HepG2 (cell line): Measurements from ENCODE around the gene PDHX. TPM values are rescaled to one million over a fixed set of nuclear protein-coding genes. Genes with fewer than 3 reads are reported as not detected.

Experiments
- DR1 ChIP-seq: sonication (generic); formaldehyde crosslinking; IDR thresholded peaks from 2 replicates; pipeline ENCODE4 v1.8.0; 2021; ENCODE audit warnings: mild to moderate bottlenecking, missing genetic modification reagents, inconsistent platforms
- EHMT2 ChIP-seq: fragments of 200-600 bp; sonication (generic); IDR thresholded peaks from 2 replicates; pipeline ENCODE4 v1.7.0; 2017; ENCODE audit warnings: antibody characterized with exemption, low read depth, low read length, borderline replicate concordance
- GFI1 ChIP-seq: sonication (generic); formaldehyde crosslinking; IDR thresholded peaks from 2 replicates; pipeline ENCODE4 v1.5.0; 2020; ENCODE audit warnings: missing genetic modification reagents, mild to moderate bottlenecking, borderline replicate concordance
- ISL2 ChIP-seq: sonication (generic); formaldehyde crosslinking; IDR thresholded peaks from 2 replicates; pipeline ENCODE4 v1.5.0; 2020; ENCODE audit warnings: missing genetic modification reagents
- PCBP2 ChIP-seq: fragments of 200-400 bp; formaldehyde crosslinking; optimal IDR thresholded peaks from 2 replicates; pipeline ENCODE3; 2018; ENCODE audit warnings: low read length, low read depth; ENCODE audit not compliant: poor library complexity, severe bottlenecking
- RXRA ChIP-seq: sonication (generic); formaldehyde crosslinking; IDR thresholded peaks from 2 replicates; pipeline ENCODE4 v1.5.1; 2020; ENCODE audit warnings: missing genetic modification reagents
- SAFB2 ChIP-seq: sonication (generic); formaldehyde crosslinking; IDR thresholded peaks from 2 replicates; pipeline ENCODE4 v1.5.1; 2020; ENCODE audit warnings: missing genetic modification reagents, low read depth, mild to moderate bottlenecking, borderline replicate concordance
- SMAD9 ChIP-seq: sonication (generic); formaldehyde crosslinking; IDR thresholded peaks from 2 replicates; pipeline ENCODE4 v1.5.1; 2020; ENCODE audit warnings: mild to moderate bottlenecking, missing genetic modification reagents
- ZBTB21 ChIP-seq: sonication (generic); formaldehyde crosslinking; IDR thresholded peaks from 2 replicates; pipeline ENCODE4 v1.4.0; 2020; ENCODE audit warnings: missing genetic modification reagents
- ZBTB33 ChIP-seq: sonication (generic); formaldehyde crosslinking; IDR thresholded peaks from 2 replicates; pipeline ENCODE4 v1.4.0; 2020; ENCODE audit warnings: missing genetic modification reagents
- ZEB1 ChIP-seq: IDR thresholded peaks from 2 replicates; pipeline ENCODE4 v1.6.1; 2012; ENCODE audit warnings: mild to moderate bottlenecking, low read depth, inconsistent platforms; ENCODE audit not compliant: insufficient replicate concordance
- ZFX ChIP-seq: sonication (generic); formaldehyde crosslinking; IDR thresholded peaks from 2 replicates; pipeline ENCODE4 v1.4.0; 2020; ENCODE audit warnings: mild to moderate bottlenecking, low read depth, missing genetic modification reagents, moderate library complexity
- ZNF251 ChIP-seq: sonication (generic); formaldehyde crosslinking; IDR thresholded peaks from 2 replicates; pipeline ENCODE4 v1.9.0; 2021; ENCODE audit warnings: mild to moderate bottlenecking, missing genetic modification reagents
- ZNF468 ChIP-seq: sonication (generic); formaldehyde crosslinking; IDR thresholded peaks from 2 replicates; pipeline ENCODE4 v1.8.0; 2022; ENCODE audit warnings: mild to moderate bottlenecking, moderate library complexity, missing genetic modification reagents
- ZNF562 ChIP-seq: sonication (generic); formaldehyde crosslinking; IDR thresholded peaks from 2 replicates; pipeline ENCODE4 v1.8.0; 2022; ENCODE audit warnings: missing genetic modification reagents, borderline replicate concordance
- ZNF646 ChIP-seq: sonication (generic); formaldehyde crosslinking; IDR thresholded peaks from 2 replicates; pipeline ENCODE4 v1.9.0; 2021; ENCODE audit warnings: mild to moderate bottlenecking, missing genetic modification reagents
- ZNF749 ChIP-seq: sonication (generic); formaldehyde crosslinking; IDR thresholded peaks from 2 replicates; pipeline ENCODE4 v1.8.0; 2022; ENCODE audit warnings: mild to moderate bottlenecking, missing genetic modification reagents, moderate library complexity, borderline replicate concordance
- ZNF775 ChIP-seq: sonication (generic); formaldehyde crosslinking; IDR thresholded peaks from 2 replicates; pipeline ENCODE4 v1.4.0; 2020; ENCODE audit warnings: missing genetic modification reagents, mild to moderate bottlenecking, moderate library complexity, borderline replicate concordance
- polyA plus RNA-seq, 8 experiments: library from polyadenylated mRNA; depleted of rRNA in 3 of 8; stranded (reverse) in 7 of 8; unstranded in 1 of 8; fragments of >200 nt; fragmentation: Illumina TruSeq in 4 of 8; extraction: Trizol in 4 of 8; gene quantifications; 2 replicates each; pipeline versions ENCODE4 v1.2.1 to v1.2.3, GENCODE V29; 2011 to 2016; ENCODE audit warnings: low read depth in 4 of 8, missing spikeins in 1 of 8, mixed read lengths in 1 of 8; ENCODE audit not compliant: insufficient read depth in 1 of 8
- total RNA-seq, 5 experiments: library from RNA; depleted of rRNA; stranded (reverse); fragments of >200 nt; fragmentation: Illumina TruSeq; extraction: Trizol; gene quantifications; 2 replicates each; pipeline ENCODE4 v1.2.3, GENCODE V29; 2016; ENCODE audit warnings: low read depth in 1 of 5
- TF ChIP-seq, protein P1 (sequence below): sonication (generic); formaldehyde crosslinking; IDR thresholded peaks from 2 replicates; pipeline ENCODE4 v1.8.1; 2022; ENCODE audit warnings: mild to moderate bottlenecking, missing genetic modification reagents

PDHX gene
- total and polyA plus RNA-seq, 2 of the 13 experiments (the other 11 are each of a cell fraction or from before 2014, with no cell fraction given): 41.0 to 73.8 TPM

DNA sequence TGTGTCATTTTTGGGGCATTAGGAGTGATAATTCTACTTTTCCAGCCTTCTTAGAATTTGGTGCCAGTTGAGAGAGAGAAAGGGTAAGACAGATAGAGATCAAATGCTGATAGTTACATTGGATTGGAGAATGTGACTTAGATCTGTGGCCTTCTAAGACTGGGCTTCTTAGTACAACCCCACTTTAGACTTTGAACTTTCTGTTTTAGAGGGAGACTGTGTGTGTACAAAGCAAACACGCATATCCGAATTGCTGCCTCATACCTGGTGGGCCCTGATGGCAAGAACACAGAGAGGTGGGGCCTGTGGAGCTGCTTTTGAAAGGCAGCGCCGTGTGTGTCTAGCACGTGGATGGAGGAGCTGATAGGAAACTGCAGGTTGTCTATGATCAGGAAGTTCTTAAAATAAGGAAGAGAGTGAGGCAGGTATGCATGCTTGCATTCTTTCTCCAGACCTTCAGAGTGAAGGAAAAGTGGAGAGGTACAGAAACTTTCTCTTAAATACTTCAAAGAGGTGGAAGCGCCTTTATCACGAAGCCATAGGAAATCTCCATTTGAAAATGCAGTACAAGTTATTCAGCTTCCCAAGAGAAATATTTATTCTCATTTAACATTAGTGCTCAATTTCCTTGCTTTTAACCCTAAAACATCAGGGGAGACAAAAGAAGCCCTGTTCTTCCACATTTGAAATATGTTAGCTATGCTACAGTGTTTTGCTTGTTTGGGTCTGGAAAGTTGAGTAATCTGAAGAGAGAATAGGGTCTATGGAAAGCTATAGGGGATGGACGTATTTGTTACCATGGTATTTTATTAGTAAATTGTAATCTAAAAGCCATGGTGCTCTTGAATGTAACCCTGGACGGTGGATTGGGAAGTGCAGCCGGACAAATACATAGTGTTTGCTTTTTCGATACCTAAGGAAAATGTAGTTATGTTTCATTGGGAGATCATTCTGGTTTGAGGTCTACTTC is 13.7 kb downstream of the PDHX start (continued):
- TF ChIP-seq ZBTB33: peak; percentile 37; the same call in 1 of the 2 replicates
- TF ChIP-seq ZNF251 (CRISPR knock-in tag): no peak
- TF ChIP-seq ZNF562: peak; percentile 60; the same call in 1 of the 2 replicates
- TF ChIP-seq RXRA (CRISPR knock-in tag): peak; percentile 63; the same call in 1 of the 2 replicates
- peak; percentile 93 for TF ChIP-seq EHMT2
- no peak for TF ChIP-seq ZBTB21 (CRISPR knock-in tag)
- no peak for TF ChIP-seq SAFB2 (CRISPR knock-in tag)
- TF ChIP-seq DR1 (CRISPR knock-in tag): 0 out of 2 replicates have a peak, but pooled peaks have one; percentile 7
- TF ChIP-seq ZEB1: peak; percentile 66
- TF ChIP-seq, protein P1, sequence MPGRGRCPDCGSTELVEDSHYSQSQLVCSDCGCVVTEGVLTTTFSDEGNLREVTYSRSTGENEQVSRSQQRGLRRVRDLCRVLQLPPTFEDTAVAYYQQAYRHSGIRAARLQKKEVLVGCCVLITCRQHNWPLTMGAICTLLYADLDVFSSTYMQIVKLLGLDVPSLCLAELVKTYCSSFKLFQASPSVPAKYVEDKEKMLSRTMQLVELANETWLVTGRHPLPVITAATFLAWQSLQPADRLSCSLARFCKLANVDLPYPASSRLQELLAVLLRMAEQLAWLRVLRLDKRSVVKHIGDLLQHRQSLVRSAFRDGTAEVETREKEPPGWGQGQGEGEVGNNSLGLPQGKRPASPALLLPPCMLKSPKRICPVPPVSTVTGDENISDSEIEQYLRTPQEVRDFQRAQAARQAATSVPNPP (CRISPR knock-in tag): peak; percentile 74
- peak; percentile 66 for TF ChIP-seq GFI1 (CRISPR knock-in tag)
- TF ChIP-seq ZNF646 (CRISPR knock-in tag): no peak
- TF ChIP-seq ZNF749 (CRISPR knock-in tag): peak; percentile 81; the same call in 1 of the 2 replicates
- TF ChIP-seq ZNF775: no peak
- no peak for TF ChIP-seq PCBP2
- TF ChIP-seq ZNF468: no peak
- no peak; the same call in 1 of the 2 replicates for TF ChIP-seq SMAD9 (CRISPR knock-in tag)
- TF ChIP-seq ISL2 (CRISPR knock-in tag): peak; percentile 93
- TF ChIP-seq ZFX (CRISPR knock-in tag): peak; percentile 73
